Activated CD8-positive, alpha-beta T cell treated with anti-CD3 and anti-CD28 coated beads for 36 hours (primary cell): ENCODE data around the gene RPL36AL. TPM values are rescaled to one million over a fixed set of nuclear protein-coding genes. Genes with fewer than 3 reads are reported as not detected.

Experiments
- ATAC-seq: fragments of 200-7000 bp; cut with Tn5 transposase; one replicate; pipeline ENCODE4 v1.10.0; 2021; ENCODE audit warnings: mild to moderate bottlenecking, moderate library complexity
- CTCF ChIA-PET: fragments of 350-600 bp; sonication (Branson Sonifier 250); formaldehyde crosslinking; loops from one replicate; lab custom pipeline; 2021; ENCODE audit warnings: antibody characterized with exemption; lab: Charles Lee
- POLR2A ChIA-PET: fragments of 350-600 bp; sonication (Branson Sonifier 250); formaldehyde crosslinking; loops from one replicate; lab custom pipeline; 2021; ENCODE audit warnings: antibody characterized with exemption; lab: Charles Lee
- DNase-seq: peaks from one replicate; pipeline ENCODE4 v3.0.0-alpha.2; 2020
- H3K27ac Mint-ChIP-seq: one replicate; pipeline ENCODE4 v1.8.0; 2021; ENCODE audit warnings: mild to moderate bottlenecking, mixed read lengths
- H3K27me3 Mint-ChIP-seq: one replicate; pipeline ENCODE4 v1.8.0; 2021; ENCODE audit warnings: mixed read lengths
- H3K36me3 Mint-ChIP-seq: one replicate; pipeline ENCODE4 v1.8.0; 2021; ENCODE audit warnings: low read depth, mixed read lengths
- H3K4me1 Mint-ChIP-seq: one replicate; pipeline ENCODE4 v1.8.0; 2021; ENCODE audit warnings: low read depth, mixed read lengths
- H3K4me3 Mint-ChIP-seq: one replicate; pipeline ENCODE4 v1.8.0; 2021; ENCODE audit warnings: mild to moderate bottlenecking, moderate library complexity, mixed read lengths
- H3K9me3 Mint-ChIP-seq: one replicate; pipeline ENCODE4 v1.8.0; 2021; ENCODE audit warnings: mixed read lengths
- CTCF ChIP-seq: fragments of 200-600 bp; IDR thresholded peaks from one replicate; pipeline ENCODE4 v1.8.0; 2022; ENCODE audit warnings: antibody characterized with exemption, mild to moderate bottlenecking
- intact Hi-C: fragments of 100-400 bp; cut with micrococcal nuclease; formaldehyde crosslinking; loops from one replicate; pipeline ENCODE4 v1.10.0; 2022
- total RNA-seq, 2 experiments: library from RNA; stranded (reverse); gene quantifications; one replicate each; pipeline ENCODE4 v1.2.3, GENCODE V29; 2021

Gene RPL36AL
- total RNA-seq, 2 experiments from 2014 or later: 214 to 231 TPM

- CTCF ChIA-PET: interaction anchor here (1.4 kb wide), 1 partner anchor 21 kb away, joined by 5 read pairs; no protein-coding TSS in a partner anchor
- H3K4me3 Mint-ChIP-seq: no peak overlapping the region
- ATAC-seq (no peak), DNase-seq (no peak)
- TF ChIP-seq CTCF: no peak
- no peak overlapping the region for H3K27ac Mint-ChIP-seq
- H3K9me3 Mint-ChIP-seq: no peaks in the 10 kb centered on the region
- H3K36me3 Mint-ChIP-seq: peaks cover 29% of the 10 kb centered on the region
- intact Hi-C loops: no loop called here
- POLR2A ChIA-PET: interaction anchor here (1.2 to 1.8 kb wide), 3 partner anchors 9 to 21 kb away, joined by 3 to 4 read pairs (median 4); partner anchors contain the start of genes MGAT2, RPL36AL and RPS29
- peaks cover 10% of the 10 kb centered on the region for H3K4me1 Mint-ChIP-seq
- no peaks in the 10 kb centered on the region for H3K27me3 Mint-ChIP-seq
These were observed 12.8 kb downstream of the RPL36AL start for GRCh38 chr14:49607583-49607982.

GRCh38 chr14:49598485-49599300 is 21.7 kb downstream of the RPL36AL start, which contains the start of gene LRR1:
LRR1 (plus strand) TSS chr14:49598940; CDS start chr14:49599021, 81 bp downstream.
- ATAC-seq (peak; percentile 86), DNase-seq (peak; percentile 89)
- H3K27ac Mint-ChIP-seq: peak within 1 kb of the TSS; percentile 98
- H3K4me1 Mint-ChIP-seq: peaks cover 18% of the 10 kb centered on the region
- H3K9me3 Mint-ChIP-seq: no peaks in the 10 kb centered on the region
- ChIA-PET POLR2A (interaction anchor here (0.7 to 6.9 kb wide), 16 partner anchors 10 to 1164 kb away, joined by 3 to 110 read pairs (median 4); partner anchors contain the start of genes DNAAF2, MGAT2, RPL36AL and RPS29), CTCF (interaction anchor here (0.8 to 3.4 kb wide), 7 partner anchors 12 to 263 kb away, joined by 3 to 27 read pairs (median 4); partner anchors contain the start of genes MGAT2, RPL36AL and RPS29)
- peak within 1 kb of the TSS; percentile 98 for H3K4me3 Mint-ChIP-seq
- TF ChIP-seq CTCF: no peak
- intact Hi-C loops: loop anchor here (1.0 kb wide), 1 partner anchor 21 kb away; no protein-coding TSS in a partner anchor
- no peaks in the 10 kb centered on the region for H3K27me3 Mint-ChIP-seq
- peaks cover 14% of the 10 kb centered on the region for H3K36me3 Mint-ChIP-seq

- intact Hi-C loops: no loop called here
- Mint-ChIP-seq H3K27me3 (no peaks in the 10 kb centered on the region), H3K4me1 (peaks cover 18% of the 10 kb centered on the region), H3K27ac (peak overlapping the region; percentile 98), H3K4me3 (peak overlapping the region; percentile 98), H3K36me3 (peaks cover 13% of the 10 kb centered on the region), H3K9me3 (no peaks in the 10 kb centered on the region)
- no peak for DNase-seq
- ATAC-seq: peak; percentile 4
- ChIA-PET POLR2A (interaction anchor here (0.8 to 6.9 kb wide), 5 partner anchors 9 to 36 kb away, joined by 3 to 110 read pairs (median 10); partner anchors contain the start of genes DNAAF2, MGAT2, RPL36AL and RPS29), CTCF (interaction anchor here (1.2 to 3.4 kb wide), 5 partner anchors 11 to 264 kb away, joined by 4 to 27 read pairs (median 5); partner anchors contain the start of genes MGAT2, RPL36AL and RPS29)
- no peak for TF ChIP-seq CTCF
These were observed 22.3 kb downstream of the RPL36AL start for GRCh38 chr14:49598189-49598484.

GRCh38 chr14:49594347-49595091 is 25.9 kb downstream of the RPL36AL start:
- Mint-ChIP-seq H3K4me1 (peaks cover 10% of the 10 kb centered on the region), H3K36me3 (no peaks in the 10 kb centered on the region), H3K4me3 (no peak overlapping the region), H3K9me3 (no peaks in the 10 kb centered on the region), H3K27ac (no peak overlapping the region), H3K27me3 (no peaks in the 10 kb centered on the region)
- no peak for DNase-seq
- no peak for ATAC-seq
- intact Hi-C loops: no loop called here
- TF ChIP-seq CTCF: no peak
- CTCF ChIA-PET: interaction anchor here (1.9 kb wide), 1 partner anchor 8 kb away, joined by 15 read pairs; the partner anchor contains the start of gene RPS29
- POLR2A ChIA-PET: interaction anchor here (0.7 to 6.9 kb wide), 3 partner anchors 9 to 26 kb away, joined by 3 to 110 read pairs (median 8); partner anchors contain the start of gene RPS29
